GM18951 (cell line): ENCODE data around the gene FAM78A.
"Not testable (repeated sequence)": the region's sequence is repeated elsewhere in the genome, so short reads cannot be mapped to it uniquely, and the experiment has no call there.

ENCODE experiments used
- POLR2A ChIP-seq: IDR thresholded peaks from 4 replicates; pipeline ENCODE4 v1.6.1; 2011; ENCODE audit warnings: mild to moderate bottlenecking; ENCODE audit not compliant: insufficient read length, insufficient read depth; ENCODE audit errors: extremely low read depth
- in situ Hi-C: fragments of 300-500 bp; cut with MboI; formaldehyde crosslinking; loops from one replicate; pipeline ENCODE4 v1.12.0; 2022; ENCODE audit warnings: low sequenced_read_pairs, mixed read lengths, inconsistent platforms; ENCODE audit not compliant: unreplicated experiment

The FAM78A gene

GRCh38 chr9:131259916-131260597, 16.3 kb downstream of the FAM78A start:
- no peak for TF ChIP-seq POLR2A

DNA sequence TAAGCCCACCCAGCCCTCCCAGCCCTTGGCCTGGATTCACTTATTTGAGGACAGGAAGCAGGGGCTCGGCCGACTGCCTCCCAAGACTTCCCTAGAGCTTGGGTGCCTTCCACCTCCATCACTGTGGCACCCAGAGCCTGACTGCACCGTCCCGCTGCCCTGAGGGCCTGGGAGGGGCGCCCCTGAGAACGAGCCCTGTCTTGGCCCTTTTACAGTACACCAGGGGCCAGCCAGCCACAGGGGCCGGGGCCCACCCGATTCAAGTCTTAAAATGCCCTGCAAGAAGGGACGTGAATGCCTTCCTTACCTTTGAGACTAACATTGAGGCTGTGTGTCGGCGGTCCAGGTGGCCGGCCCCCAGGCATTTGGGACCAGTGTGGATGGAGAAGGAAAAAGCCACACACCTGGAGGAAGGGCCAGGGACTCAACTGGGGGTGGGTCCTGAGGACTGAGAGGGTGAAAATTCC, 16.8 kb downstream of the FAM78A start:
- no peak for TF ChIP-seq POLR2A
- in situ Hi-C loops = no loop called here

More at GRCh38 chr9:131259916-131260597, 16.3 kb downstream of the FAM78A start:
- in situ Hi-C loops = no loop called here

DNA sequence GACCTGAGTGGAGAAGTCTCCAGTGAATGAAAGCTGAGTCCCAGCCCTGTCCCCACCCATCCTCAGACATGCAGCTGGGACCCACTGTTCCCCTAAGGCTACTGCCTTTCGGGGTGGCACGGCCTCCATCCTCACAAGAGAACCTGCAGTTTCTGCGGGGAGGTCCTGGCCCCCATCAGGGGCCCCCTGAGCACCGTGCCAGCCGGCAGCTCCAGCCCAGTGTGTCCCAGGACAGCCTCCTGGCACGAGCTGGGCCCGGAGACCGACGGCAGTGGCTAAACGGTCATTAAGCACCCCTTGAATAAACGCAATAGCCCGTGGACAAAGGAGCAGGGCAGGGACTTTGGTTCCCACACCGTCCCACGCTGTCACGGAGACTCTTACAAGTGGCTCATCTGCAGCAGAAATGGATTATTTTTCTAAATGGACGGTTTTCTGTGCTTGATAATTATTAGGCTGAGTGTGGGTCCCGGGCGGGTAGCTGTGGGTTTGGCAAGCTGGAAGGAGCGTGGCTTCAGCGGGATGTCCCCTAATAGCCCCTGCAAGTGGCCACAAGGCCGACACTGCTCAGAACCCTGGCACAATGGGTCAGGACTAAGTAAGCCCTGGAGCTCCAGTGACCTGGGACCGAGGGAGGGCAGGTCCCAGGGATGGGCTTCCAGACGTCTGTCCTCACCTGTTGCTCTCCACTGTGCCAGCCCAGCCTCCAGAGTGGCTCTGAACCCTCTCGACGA, 17.4 kb downstream of the FAM78A start:
- no peak for TF ChIP-seq POLR2A
- in situ Hi-C loops = no loop called here

- no peak for TF ChIP-seq POLR2A
- in situ Hi-C loops = no loop called here
Measured at GRCh38 chr9:131258186-131258585, 18.1 kb downstream of the FAM78A start.

- no peak for TF ChIP-seq POLR2A
- in situ Hi-C loops = no loop called here
Measured at GRCh38 chr9:131257266-131258025, 18.9 kb downstream of the FAM78A start.

GRCh38 chr9:131255676-131256197, 20.6 kb downstream of the FAM78A start:
- in situ Hi-C loops = no loop called here
- TF ChIP-seq POLR2A = no peak

GRCh38 chr9:131254626-131255025, 21.7 kb downstream of the FAM78A start:
- TF ChIP-seq POLR2A = no peak
- in situ Hi-C loops = no loop called here

DNA sequence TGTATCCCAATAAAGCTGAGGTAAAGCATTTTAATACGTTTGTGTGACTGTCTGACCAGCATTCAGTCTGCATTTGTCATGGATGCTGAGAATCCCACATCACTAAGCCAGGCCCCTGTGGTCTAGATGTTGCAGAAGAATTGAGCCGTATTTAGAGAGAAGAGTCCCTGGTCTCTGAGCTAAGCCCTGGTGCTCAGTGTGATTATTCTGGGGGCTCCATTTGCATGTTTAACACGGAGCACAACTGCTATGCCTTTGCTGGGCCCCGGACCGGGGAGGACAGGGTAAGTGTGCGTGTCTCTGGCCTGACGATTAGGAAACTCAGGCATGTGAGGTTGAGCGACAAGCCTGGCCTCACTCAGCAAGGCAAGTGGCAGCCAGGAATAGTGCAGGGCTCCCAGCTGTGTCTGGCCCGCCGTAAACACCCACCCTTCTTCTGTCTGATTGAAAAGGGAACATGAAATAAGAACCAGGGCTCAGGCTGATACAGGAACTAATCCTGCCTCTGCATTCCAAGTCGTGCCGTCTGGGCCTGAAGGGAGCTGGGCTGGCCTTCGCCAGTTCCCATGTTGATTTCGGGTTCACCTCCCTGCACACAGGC, 22.3 kb downstream of the FAM78A start:
- in situ Hi-C loops = no loop called here
- peak; percentile 20 for TF ChIP-seq POLR2A

- in situ Hi-C loops = no loop called here
- TF ChIP-seq POLR2A = no peak
Measured at GRCh38 chr9:131252120-131252519, 24.2 kb downstream of the FAM78A start.

DNA sequence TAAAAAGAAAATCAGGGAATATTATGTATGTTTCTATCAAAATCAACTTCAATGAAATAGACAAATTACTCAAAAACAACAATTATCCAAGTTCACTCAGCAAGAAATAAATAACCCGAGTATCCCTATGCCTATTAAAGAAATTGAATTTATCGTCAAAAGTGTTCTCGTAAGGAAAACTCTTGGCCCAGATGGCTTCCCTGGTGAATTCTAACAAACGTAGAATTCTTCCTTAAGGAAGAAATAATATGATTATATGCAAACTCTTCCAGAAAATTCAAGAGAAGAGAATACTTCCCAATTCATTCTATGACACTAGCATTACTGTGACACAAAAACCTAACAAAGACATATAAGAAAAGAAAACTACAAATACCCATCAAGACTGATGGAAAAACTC, 29.7 kb downstream of the FAM78A start:
- in situ Hi-C loops = no loop called here
- TF ChIP-seq POLR2A = no peak

DNA sequence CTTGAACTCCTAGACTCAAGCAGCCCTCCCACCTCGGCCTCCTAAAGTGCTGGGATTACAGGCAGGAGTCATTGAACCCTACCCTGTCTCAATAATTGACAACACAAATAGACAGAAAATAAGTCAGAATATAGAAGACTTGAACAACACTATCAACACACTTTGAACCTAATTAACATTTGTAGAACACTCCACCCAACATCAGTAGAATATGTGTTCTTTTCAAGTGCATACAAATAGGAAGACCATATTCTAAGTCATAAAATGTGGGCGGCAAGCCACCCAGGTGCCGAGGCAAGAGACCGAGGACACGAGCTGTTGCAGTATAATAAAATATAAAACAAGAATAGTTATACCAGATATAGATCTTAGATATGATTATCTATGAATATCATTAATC, 32.0 kb downstream of the FAM78A start:
- in situ Hi-C loops = not testable (repeated sequence)

- in situ Hi-C loops = no loop called here
- TF ChIP-seq POLR2A = no peak
Measured at GRCh38 chr9:131240047-131240921, 36.0 kb downstream of the FAM78A start.
